ENCODE data around the gene PRRC2A.

DNA sequence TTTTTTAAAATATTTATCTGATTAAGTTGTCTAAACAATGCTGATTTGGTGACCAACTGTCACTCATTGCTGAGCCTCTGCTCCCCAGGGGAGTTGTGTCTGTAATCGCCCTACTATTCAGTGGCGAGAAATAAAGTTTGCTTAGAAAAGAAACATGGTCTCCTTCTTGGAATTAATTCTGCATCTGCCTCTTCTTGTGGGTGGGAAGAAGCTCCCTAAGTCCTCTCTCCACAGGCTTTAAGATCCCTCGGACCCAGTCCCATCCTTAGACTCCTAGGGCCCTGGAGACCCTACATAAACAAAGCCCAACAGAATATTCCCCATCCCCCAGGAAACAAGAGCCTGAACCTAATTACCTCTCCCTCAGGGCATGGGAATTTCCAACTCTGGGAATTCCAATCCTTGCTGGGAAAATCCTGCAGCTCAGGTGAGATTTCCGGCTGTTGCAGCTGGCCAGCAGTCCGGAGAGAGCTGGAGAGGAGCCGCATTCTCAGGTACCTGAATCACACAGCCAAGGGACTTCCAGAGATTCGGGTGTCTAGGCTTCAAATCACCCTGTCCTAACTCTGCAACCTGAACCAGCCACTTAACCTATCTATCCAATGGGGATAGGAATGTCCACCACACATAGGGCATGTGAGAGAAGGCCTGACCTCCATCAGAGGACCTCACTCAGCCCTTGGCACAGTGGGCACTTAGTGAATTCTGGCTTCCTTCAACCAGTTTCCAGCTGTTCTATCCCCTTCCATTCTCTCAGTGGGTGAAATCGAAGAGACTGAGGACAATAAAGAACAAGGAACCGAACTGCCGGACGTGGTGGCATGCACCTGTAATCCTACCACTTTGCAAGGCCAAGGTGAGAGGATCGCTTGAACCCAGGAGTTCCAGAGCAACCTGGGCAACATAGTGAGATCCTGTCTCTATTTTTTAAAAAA is 42.1 kb upstream of the PRRC2A start:
- TF ChIP-seq CTCF (IDR thresholded peaks at IDR 0.05) = no peak
- no peak for TF ChIP-seq POLR2A (IDR thresholded peaks at IDR 0.05)
